ENCODE measurements around the gene KCNQ2.
"Not testable (repeated sequence)": the region's sequence is repeated elsewhere in the genome, so short reads cannot be mapped to it uniquely, and the experiment has no call there.

Gene KCNQ2

GRCh38 chr20:63481503-63481902 lies 9.0 kb upstream of the KCNQ2 start:
- Histone ChIP-seq H3K4me1 (ENCODE audit: control insufficient read depth, insufficient read depth, low read length) (no peaks in the 10 kb centered on the region), H3K4me3 (ENCODE audit: low read length) (no peak overlapping the region), H3K27ac (ENCODE audit: low read depth, low read length) (no peak overlapping the region), H3K36me3 (ENCODE audit: control insufficient read depth, insufficient read depth, low read length) (no peaks in the 10 kb centered on the region), H3K27me3 (ENCODE audit: control insufficient read depth, insufficient read depth, low read length) (peaks cover 14% of the 10 kb centered on the region), H3K9ac (ENCODE audit: low read length) (no peak overlapping the region)

GRCh38 chr20:63479695-63480419 lies 7.4 kb upstream of the KCNQ2 start:
- peaks cover 24% of the 10 kb centered on the region for H3K27me3 ChIP-seq (ENCODE audit: control insufficient read depth, insufficient read depth, low read length)
- H3K4me3 ChIP-seq (ENCODE audit: low read length); H3K9ac ChIP-seq (ENCODE audit: low read length); H3K36me3 ChIP-seq (ENCODE audit: control insufficient read depth, insufficient read depth, low read length); H3K4me1 ChIP-seq (ENCODE audit: control insufficient read depth, insufficient read depth, low read length); H3K27ac ChIP-seq (ENCODE audit: low read depth, low read length): not testable (repeated sequence)

GRCh38 chr20:63478346-63479302 lies 6.2 kb upstream of the KCNQ2 start:
- H3K27me3 ChIP-seq (ENCODE audit: control insufficient read depth, insufficient read depth, low read length), result peaks cover 34% of the 10 kb centered on the region
- H3K36me3 ChIP-seq (ENCODE audit: control insufficient read depth, insufficient read depth, low read length), result no peaks in the 10 kb centered on the region
- H3K4me3 ChIP-seq (ENCODE audit: low read length), result no peak overlapping the region
- H3K4me1 ChIP-seq (ENCODE audit: control insufficient read depth, insufficient read depth, low read length), result no peaks in the 10 kb centered on the region
- H3K9ac ChIP-seq (ENCODE audit: low read length), result no peak overlapping the region
- no peak overlapping the region for H3K27ac ChIP-seq (ENCODE audit: low read depth, low read length)

- Histone ChIP-seq H3K27ac (ENCODE audit: low read depth, low read length) (no peak overlapping the region), H3K4me1 (ENCODE audit: control insufficient read depth, insufficient read depth, low read length) (no peaks in the 10 kb centered on the region), H3K4me3 (ENCODE audit: low read length) (no peak overlapping the region), H3K36me3 (ENCODE audit: control insufficient read depth, insufficient read depth, low read length) (no peaks in the 10 kb centered on the region), H3K9ac (ENCODE audit: low read length) (no peak overlapping the region), H3K27me3 (ENCODE audit: control insufficient read depth, insufficient read depth, low read length) (peaks cover 41% of the 10 kb centered on the region)
Observed at GRCh38 chr20:63477944-63478343, 5.5 kb upstream of the KCNQ2 start.

- H3K9ac ChIP-seq (ENCODE audit: low read length), result no peak overlapping the region
- no peaks in the 10 kb centered on the region for H3K36me3 ChIP-seq (ENCODE audit: control insufficient read depth, insufficient read depth, low read length)
- H3K4me3 ChIP-seq (ENCODE audit: low read length), result no peak overlapping the region
- H3K27ac ChIP-seq (ENCODE audit: low read depth, low read length), result no peak overlapping the region
- H3K4me1 ChIP-seq (ENCODE audit: control insufficient read depth, insufficient read depth, low read length), result no peaks in the 10 kb centered on the region
- H3K27me3 ChIP-seq (ENCODE audit: control insufficient read depth, insufficient read depth, low read length), result peaks cover 40% of the 10 kb centered on the region
Observed at GRCh38 chr20:63477061-63477616, 4.7 kb upstream of the KCNQ2 start.

GRCh38 chr20:63475209-63475608 lies 2.8 kb upstream of the KCNQ2 start:
- Histone ChIP-seq H3K4me1 (ENCODE audit: control insufficient read depth, insufficient read depth, low read length) (no peaks in the 10 kb centered on the region), H3K9ac (ENCODE audit: low read length) (no peak overlapping the region), H3K4me3 (ENCODE audit: low read length) (no peak overlapping the region), H3K27ac (ENCODE audit: low read depth, low read length) (no peak overlapping the region), H3K36me3 (ENCODE audit: control insufficient read depth, insufficient read depth, low read length) (no peaks in the 10 kb centered on the region), H3K27me3 (ENCODE audit: control insufficient read depth, insufficient read depth, low read length) (peaks cover 46% of the 10 kb centered on the region)

- Histone ChIP-seq H3K27me3 (ENCODE audit: control insufficient read depth, insufficient read depth, low read length) (peaks cover 43% of the 10 kb centered on the region), H3K4me3 (ENCODE audit: low read length) (no peak overlapping the region), H3K36me3 (ENCODE audit: control insufficient read depth, insufficient read depth, low read length) (no peaks in the 10 kb centered on the region), H3K27ac (ENCODE audit: low read depth, low read length) (no peak overlapping the region), H3K9ac (ENCODE audit: low read length) (no peak overlapping the region), H3K4me1 (ENCODE audit: control insufficient read depth, insufficient read depth, low read length) (no peaks in the 10 kb centered on the region)
Observed at GRCh38 chr20:63473555-63474449, 1.3 kb upstream of the KCNQ2 start.

- no peak overlapping the region for H3K27ac ChIP-seq (ENCODE audit: low read depth, low read length)
- H3K4me3 ChIP-seq (ENCODE audit: low read length), result no peak overlapping the region
- H3K4me1 ChIP-seq (ENCODE audit: control insufficient read depth, insufficient read depth, low read length), result no peaks in the 10 kb centered on the region
- H3K36me3 ChIP-seq (ENCODE audit: control insufficient read depth, insufficient read depth, low read length), result no peaks in the 10 kb centered on the region
- peaks cover 36% of the 10 kb centered on the region for H3K27me3 ChIP-seq (ENCODE audit: control insufficient read depth, insufficient read depth, low read length)
- no peak overlapping the region for H3K9ac ChIP-seq (ENCODE audit: low read length)
Observed at GRCh38 chr20:63472862-63473390, 471 bp upstream of the KCNQ2 start.

GRCh38 chr20:63471717-63471980 lies 806 bp downstream of the KCNQ2 start:
- no peak overlapping the region for H3K27ac ChIP-seq (ENCODE audit: low read depth, low read length)
- no peak overlapping the region for H3K4me3 ChIP-seq (ENCODE audit: low read length)
- peaks cover 35% of the 10 kb centered on the region for H3K27me3 ChIP-seq (ENCODE audit: control insufficient read depth, insufficient read depth, low read length)

GRCh38 chr20:63471002-63471716 lies 1.3 kb downstream of the KCNQ2 start:
- H3K4me1 ChIP-seq (ENCODE audit: control insufficient read depth, insufficient read depth, low read length), result no peaks in the 10 kb centered on the region
- no peaks in the 10 kb centered on the region for H3K36me3 ChIP-seq (ENCODE audit: control insufficient read depth, insufficient read depth, low read length)
- H3K27ac ChIP-seq (ENCODE audit: low read depth, low read length), result no peak overlapping the region
- H3K27me3 ChIP-seq (ENCODE audit: control insufficient read depth, insufficient read depth, low read length), result peaks cover 35% of the 10 kb centered on the region
- H3K9ac ChIP-seq (ENCODE audit: low read length), result no peak overlapping the region
- no peak overlapping the region for H3K4me3 ChIP-seq (ENCODE audit: low read length)

More at GRCh38 chr20:63471717-63471980, 806 bp downstream of the KCNQ2 start:
- no peaks in the 10 kb centered on the region for H3K36me3 ChIP-seq (ENCODE audit: control insufficient read depth, insufficient read depth, low read length)
- no peak overlapping the region for H3K9ac ChIP-seq (ENCODE audit: low read length)
- H3K4me1 ChIP-seq (ENCODE audit: control insufficient read depth, insufficient read depth, low read length), result no peaks in the 10 kb centered on the region

GRCh38 chr20:63470410-63470809 lies 2.0 kb downstream of the KCNQ2 start:
- Histone ChIP-seq H3K27me3 (ENCODE audit: control insufficient read depth, insufficient read depth, low read length) (peaks cover 31% of the 10 kb centered on the region), H3K36me3 (ENCODE audit: control insufficient read depth, insufficient read depth, low read length) (no peaks in the 10 kb centered on the region), H3K9ac (ENCODE audit: low read length) (no peak overlapping the region), H3K4me3 (ENCODE audit: low read length) (no peak overlapping the region), H3K27ac (ENCODE audit: low read depth, low read length) (no peak overlapping the region), H3K4me1 (ENCODE audit: control insufficient read depth, insufficient read depth, low read length) (no peaks in the 10 kb centered on the region)
